HL-60 (cell line): ENCODE data around the gene FBP1.

Source experiments
- DNase-seq, 2 experiments: peaks; one replicate each; pipeline ENCODE4 v3.0.0-alpha.2; 2010 to 2020; ENCODE audit warnings: low read depth in 1 of 2, low spot score in 1 of 2
- H3K27ac ChIP-seq: fragments of 250-450 bp; sonication (Bioruptor Pico); replicated peaks from 2 replicates; pipeline ENCODE4 v1.5.1; 2020; ENCODE audit warnings: mild to moderate bottlenecking, moderate library complexity
- H3K27me3 ChIP-seq: fragments of 250-450 bp; sonication (Bioruptor Pico); 2 replicates; pipeline ENCODE4 v1.5.1; 2021; ENCODE audit warnings: mild to moderate bottlenecking, moderate library complexity; ENCODE audit not compliant: insufficient read depth, poor library complexity, severe bottlenecking
- H3K4me3 ChIP-seq: replicated peaks from 2 replicates; pipeline ENCODE4 v1.5.1; 2011; ENCODE audit warnings: mild to moderate bottlenecking, control low read depth, low read length; ENCODE audit not compliant: insufficient read depth
- GABPA ChIP-seq: IDR thresholded peaks from 2 replicates; pipeline ENCODE4 v1.6.1; 2012; ENCODE audit warnings: low read depth
- POLR2AphosphoS5 ChIP-seq: IDR thresholded peaks from 2 replicates; pipeline ENCODE4 v1.6.1; 2012; ENCODE audit warnings: low read depth
- SPI1 ChIP-seq: IDR thresholded peaks from 2 replicates; pipeline ENCODE4 v1.6.1; 2012; ENCODE audit warnings: low read depth, mild to moderate bottlenecking, borderline replicate concordance
- TF ChIP-seq, protein P1 (sequence below): IDR thresholded peaks from 2 replicates; pipeline ENCODE4 v1.6.1; 2012; ENCODE audit warnings: low read depth; ENCODE audit not compliant: insufficient replicate concordance
- TF ChIP-seq, protein P2 (sequence below): IDR thresholded peaks from one replicate; pipeline ENCODE4 v1.5.1; 2011; ENCODE audit warnings: low read length, control low read depth, inconsistent platforms; ENCODE audit not compliant: insufficient read depth

FBP1 gene

DNA sequence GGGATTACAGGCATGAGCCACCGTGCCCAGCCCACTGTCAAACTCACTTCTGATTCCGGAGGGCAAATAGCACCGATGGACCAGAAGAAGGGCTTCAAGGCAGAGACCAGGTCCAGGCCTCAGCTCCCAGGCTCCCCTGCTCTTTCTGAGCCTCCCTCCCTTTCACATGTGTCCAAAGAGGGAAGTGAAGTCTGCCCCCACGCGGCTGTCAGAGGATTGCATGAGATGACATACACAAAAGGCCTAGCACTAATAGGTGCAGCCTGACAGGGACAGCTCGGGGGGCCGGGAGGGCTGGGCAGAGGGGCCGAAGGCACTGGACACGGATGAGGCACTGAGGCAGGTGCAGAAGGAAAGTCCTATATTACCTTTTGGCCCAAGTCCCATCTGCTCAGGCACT, 16.1 kb downstream of the FBP1 start:
- DNase-seq: peak in 1 of 2 experiments; percentile 76
- Histone ChIP-seq H3K27ac (no peak overlapping the region), H3K27me3 (no peaks in the 10 kb centered on the region), H3K4me3 (no peak overlapping the region)
- TF ChIP-seq POLR2AphosphoS5 (no peak), GABPA (no peak), SPI1 (peak; percentile 84)
- TF ChIP-seq, protein P1, sequence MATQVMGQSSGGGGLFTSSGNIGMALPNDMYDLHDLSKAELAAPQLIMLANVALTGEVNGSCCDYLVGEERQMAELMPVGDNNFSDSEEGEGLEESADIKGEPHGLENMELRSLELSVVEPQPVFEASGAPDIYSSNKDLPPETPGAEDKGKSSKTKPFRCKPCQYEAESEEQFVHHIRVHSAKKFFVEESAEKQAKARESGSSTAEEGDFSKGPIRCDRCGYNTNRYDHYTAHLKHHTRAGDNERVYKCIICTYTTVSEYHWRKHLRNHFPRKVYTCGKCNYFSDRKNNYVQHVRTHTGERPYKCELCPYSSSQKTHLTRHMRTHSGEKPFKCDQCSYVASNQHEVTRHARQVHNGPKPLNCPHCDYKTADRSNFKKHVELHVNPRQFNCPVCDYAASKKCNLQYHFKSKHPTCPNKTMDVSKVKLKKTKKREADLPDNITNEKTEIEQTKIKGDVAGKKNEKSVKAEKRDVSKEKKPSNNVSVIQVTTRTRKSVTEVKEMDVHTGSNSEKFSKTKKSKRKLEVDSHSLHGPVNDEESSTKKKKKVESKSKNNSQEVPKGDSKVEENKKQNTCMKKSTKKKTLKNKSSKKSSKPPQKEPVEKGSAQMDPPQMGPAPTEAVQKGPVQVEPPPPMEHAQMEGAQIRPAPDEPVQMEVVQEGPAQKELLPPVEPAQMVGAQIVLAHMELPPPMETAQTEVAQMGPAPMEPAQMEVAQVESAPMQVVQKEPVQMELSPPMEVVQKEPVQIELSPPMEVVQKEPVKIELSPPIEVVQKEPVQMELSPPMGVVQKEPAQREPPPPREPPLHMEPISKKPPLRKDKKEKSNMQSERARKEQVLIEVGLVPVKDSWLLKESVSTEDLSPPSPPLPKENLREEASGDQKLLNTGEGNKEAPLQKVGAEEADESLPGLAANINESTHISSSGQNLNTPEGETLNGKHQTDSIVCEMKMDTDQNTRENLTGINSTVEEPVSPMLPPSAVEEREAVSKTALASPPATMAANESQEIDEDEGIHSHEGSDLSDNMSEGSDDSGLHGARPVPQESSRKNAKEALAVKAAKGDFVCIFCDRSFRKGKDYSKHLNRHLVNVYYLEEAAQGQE: no peak
- TF ChIP-seq, protein P2, sequence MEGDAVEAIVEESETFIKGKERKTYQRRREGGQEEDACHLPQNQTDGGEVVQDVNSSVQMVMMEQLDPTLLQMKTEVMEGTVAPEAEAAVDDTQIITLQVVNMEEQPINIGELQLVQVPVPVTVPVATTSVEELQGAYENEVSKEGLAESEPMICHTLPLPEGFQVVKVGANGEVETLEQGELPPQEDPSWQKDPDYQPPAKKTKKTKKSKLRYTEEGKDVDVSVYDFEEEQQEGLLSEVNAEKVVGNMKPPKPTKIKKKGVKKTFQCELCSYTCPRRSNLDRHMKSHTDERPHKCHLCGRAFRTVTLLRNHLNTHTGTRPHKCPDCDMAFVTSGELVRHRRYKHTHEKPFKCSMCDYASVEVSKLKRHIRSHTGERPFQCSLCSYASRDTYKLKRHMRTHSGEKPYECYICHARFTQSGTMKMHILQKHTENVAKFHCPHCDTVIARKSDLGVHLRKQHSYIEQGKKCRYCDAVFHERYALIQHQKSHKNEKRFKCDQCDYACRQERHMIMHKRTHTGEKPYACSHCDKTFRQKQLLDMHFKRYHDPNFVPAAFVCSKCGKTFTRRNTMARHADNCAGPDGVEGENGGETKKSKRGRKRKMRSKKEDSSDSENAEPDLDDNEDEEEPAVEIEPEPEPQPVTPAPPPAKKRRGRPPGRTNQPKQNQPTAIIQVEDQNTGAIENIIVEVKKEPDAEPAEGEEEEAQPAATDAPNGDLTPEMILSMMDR: peak; percentile 44

DNA sequence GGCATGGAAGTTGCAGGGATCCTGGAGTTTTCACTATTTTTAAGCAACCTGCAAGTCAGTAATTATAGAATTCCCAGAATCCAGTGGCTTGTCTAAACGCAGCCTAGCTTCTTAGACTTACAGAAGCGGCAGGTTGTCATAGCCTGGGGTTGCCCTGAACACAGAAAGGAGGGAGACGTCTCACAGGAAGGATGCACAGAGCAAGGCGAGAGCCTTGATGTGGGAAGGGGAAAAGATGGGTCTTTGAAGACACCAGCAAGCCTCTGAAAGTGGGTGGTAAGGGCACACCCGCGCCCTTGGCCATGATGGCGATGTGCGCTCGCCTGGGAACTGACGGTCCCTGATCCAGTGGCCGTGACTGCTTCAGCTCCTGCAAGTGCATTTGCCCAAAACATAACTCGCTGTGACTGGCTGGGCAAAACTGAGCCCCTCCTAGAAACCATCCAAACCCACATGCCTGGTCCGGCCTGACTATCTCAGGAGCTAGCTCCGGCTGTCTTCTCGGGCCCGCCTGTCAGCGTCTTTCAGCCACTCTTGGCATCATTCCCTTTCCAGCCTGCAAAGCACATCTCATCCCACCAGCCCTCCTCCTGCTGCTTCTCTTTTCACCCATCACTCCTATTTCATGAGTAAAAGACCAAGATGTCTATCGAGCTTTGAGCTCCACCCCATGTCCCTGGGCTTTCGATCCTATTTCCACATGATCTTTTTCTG, 17.1 kb downstream of the FBP1 start:
- Histone ChIP-seq H3K27me3 (no peaks in the 10 kb centered on the region), H3K4me3 (no peak overlapping the region), H3K27ac (no peak overlapping the region)
- no peak for DNase-seq
- TF ChIP-seq GABPA: no peak
- no peak for TF ChIP-seq SPI1
- TF ChIP-seq, protein P1: no peak
- TF ChIP-seq POLR2AphosphoS5: no peak
- TF ChIP-seq, protein P2: no peak

DNA sequence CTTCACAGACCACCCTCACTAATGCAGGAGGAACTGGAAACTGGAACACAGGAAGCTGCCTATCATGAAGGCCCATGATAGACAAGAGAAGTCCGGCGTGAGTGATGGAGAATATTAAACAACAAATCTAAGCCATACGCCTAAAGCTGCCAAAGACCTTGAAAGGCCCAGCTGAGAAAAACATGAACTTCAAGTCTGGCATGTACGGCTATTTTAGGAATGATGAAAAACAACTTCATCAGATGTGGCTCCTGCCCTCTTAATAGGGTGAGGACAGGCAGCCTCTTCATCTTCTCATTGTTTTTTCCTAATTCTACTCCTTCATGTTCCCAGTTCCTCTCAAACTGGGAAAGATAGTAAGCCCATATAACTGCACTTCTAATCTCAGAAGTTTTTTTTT, 20.3 kb downstream of the FBP1 start:
- TF ChIP-seq, protein P2: no peak
- TF ChIP-seq GABPA (no peak), POLR2AphosphoS5 (no peak), SPI1 (no peak)
- TF ChIP-seq, protein P1: no peak
- DNase-seq: no peak

More for the DNA sequence above, 20.3 kb downstream of the FBP1 start:
- no peaks in the 10 kb centered on the region for H3K27me3 ChIP-seq
- no peak overlapping the region for H3K27ac ChIP-seq
- no peak overlapping the region for H3K4me3 ChIP-seq
